HepG2 (cell line): ENCODE measurements around the gene WSB2. TPM values are rescaled to one million over a fixed set of nuclear protein-coding genes. Genes with fewer than 3 reads are reported as not detected.
A peak's percentile ranks its signal among the peaks of the same experiment; 100 is the strongest.

Experiments used
- AGO2 ChIP-seq: fragments of 200-400 bp; formaldehyde crosslinking; optimal IDR thresholded peaks from 2 replicates; pipeline ENCODE3; 2017; ENCODE audit warnings: mild to moderate bottlenecking, low read depth, low read length, moderate library complexity
- CTCF ChIP-seq: sonication (generic); formaldehyde crosslinking; IDR thresholded peaks from 2 replicates; pipeline ENCODE4 v1.5.0; 2020; ENCODE audit warnings: mild to moderate bottlenecking, missing genetic modification reagents, moderate library complexity
- ETV6 ChIP-seq: sonication (generic); formaldehyde crosslinking; conservative IDR thresholded peaks from 2 replicates; pipeline ENCODE4 v1.4.0; 2020; ENCODE audit warnings: missing genetic modification reagents
- HNRNPLL ChIP-seq: fragments of 200-400 bp; formaldehyde crosslinking; IDR thresholded peaks from 2 replicates; pipeline ENCODE4 v1.6.1; 2017; ENCODE audit warnings: mild to moderate bottlenecking, low read depth, low read length; ENCODE audit not compliant: poor library complexity, severe bottlenecking
- KDM5B ChIP-seq: sonication (generic); formaldehyde crosslinking; IDR thresholded peaks from 2 replicates; pipeline ENCODE4 v1.4.0; 2020; ENCODE audit warnings: missing genetic modification reagents, mild to moderate bottlenecking, borderline replicate concordance
- NFATC3 ChIP-seq: sonication (generic); formaldehyde crosslinking; IDR thresholded peaks from 2 replicates; pipeline ENCODE4 v1.5.1; 2020; ENCODE audit warnings: mild to moderate bottlenecking, missing genetic modification reagents
- PCBP2 ChIP-seq: fragments of 200-400 bp; formaldehyde crosslinking; optimal IDR thresholded peaks from 2 replicates; pipeline ENCODE3; 2018; ENCODE audit warnings: low read length, low read depth; ENCODE audit not compliant: poor library complexity, severe bottlenecking
- STAG1 ChIP-seq: sonication (generic); formaldehyde crosslinking; IDR thresholded peaks from 2 replicates; pipeline ENCODE4 v1.4.0; 2020; ENCODE audit warnings: missing genetic modification reagents
- ZFP1 ChIP-seq: IDR thresholded peaks from 2 replicates; pipeline ENCODE4 v1.6.1; 2016
- ZNF160 ChIP-seq: sonication (generic); formaldehyde crosslinking; IDR thresholded peaks from 2 replicates; pipeline ENCODE4 v1.8.0; 2022; ENCODE audit warnings: mild to moderate bottlenecking, inconsistent platforms, missing genetic modification reagents
- ZNF383 ChIP-seq: sonication (generic); formaldehyde crosslinking; IDR thresholded peaks from 2 replicates; pipeline ENCODE4 v1.4.0; 2020; ENCODE audit warnings: missing genetic modification reagents, mild to moderate bottlenecking, borderline replicate concordance
- ZNF501 ChIP-seq: sonication (generic); formaldehyde crosslinking; IDR thresholded peaks from 2 replicates; pipeline ENCODE4 v1.5.1; 2020; ENCODE audit warnings: mild to moderate bottlenecking, moderate library complexity, missing genetic modification reagents
- ZNF616 ChIP-seq: sonication (generic); formaldehyde crosslinking; IDR thresholded peaks from 2 replicates; pipeline ENCODE4 v1.5.0; 2020; ENCODE audit warnings: low read depth, mild to moderate bottlenecking, missing genetic modification reagents
- ZSCAN22 ChIP-seq: sonication (generic); formaldehyde crosslinking; IDR thresholded peaks from 2 replicates; pipeline ENCODE4 v1.4.0; 2020; ENCODE audit warnings: mild to moderate bottlenecking, missing genetic modification reagents
- ZSCAN31 ChIP-seq: sonication (generic); formaldehyde crosslinking; IDR thresholded peaks from 2 replicates; pipeline ENCODE4 v1.5.0; 2020; ENCODE audit warnings: low read depth, mild to moderate bottlenecking, missing genetic modification reagents
- polyA plus RNA-seq, 8 experiments: library from polyadenylated mRNA; depleted of rRNA in 3 of 8; stranded (reverse) in 7 of 8; unstranded in 1 of 8; fragments of >200 nt; fragmentation: Illumina TruSeq in 4 of 8; extraction: Trizol in 4 of 8; gene quantifications; 2 replicates each; pipeline versions ENCODE4 v1.2.1 to v1.2.3, GENCODE V29; 2011 to 2016; ENCODE audit warnings: low read depth in 4 of 8, missing spikeins in 1 of 8, mixed read lengths in 1 of 8; ENCODE audit not compliant: insufficient read depth in 1 of 8
- total RNA-seq, 5 experiments: library from RNA; depleted of rRNA; stranded (reverse); fragments of >200 nt; fragmentation: Illumina TruSeq; extraction: Trizol; gene quantifications; 2 replicates each; pipeline ENCODE4 v1.2.3, GENCODE V29; 2016; ENCODE audit warnings: low read depth in 1 of 5
- TF ChIP-seq, protein P1 (sequence below): sonication (generic); formaldehyde crosslinking; IDR thresholded peaks from 2 replicates; pipeline ENCODE4 v1.9.0; 2021; ENCODE audit warnings: mild to moderate bottlenecking, missing genetic modification reagents
- TF ChIP-seq, protein P2 (sequence below): sonication (generic); formaldehyde crosslinking; IDR thresholded peaks from 2 replicates; pipeline ENCODE4 v1.5.1; 2020; ENCODE audit warnings: missing genetic modification reagents, mild to moderate bottlenecking, borderline replicate concordance
- TF ChIP-seq, protein P3 (sequence below): sonication (generic); formaldehyde crosslinking; IDR thresholded peaks from 2 replicates; pipeline ENCODE4 v1.9.0; 2022; ENCODE audit warnings: low read depth, missing genetic modification reagents

WSB2 gene
- total and polyA plus RNA-seq, 2 of the 13 experiments (the other 11 are each of a cell fraction or from before 2014, with no cell fraction given), result 31.0 to 82.8 TPM

- TF ChIP-seq, protein P1, sequence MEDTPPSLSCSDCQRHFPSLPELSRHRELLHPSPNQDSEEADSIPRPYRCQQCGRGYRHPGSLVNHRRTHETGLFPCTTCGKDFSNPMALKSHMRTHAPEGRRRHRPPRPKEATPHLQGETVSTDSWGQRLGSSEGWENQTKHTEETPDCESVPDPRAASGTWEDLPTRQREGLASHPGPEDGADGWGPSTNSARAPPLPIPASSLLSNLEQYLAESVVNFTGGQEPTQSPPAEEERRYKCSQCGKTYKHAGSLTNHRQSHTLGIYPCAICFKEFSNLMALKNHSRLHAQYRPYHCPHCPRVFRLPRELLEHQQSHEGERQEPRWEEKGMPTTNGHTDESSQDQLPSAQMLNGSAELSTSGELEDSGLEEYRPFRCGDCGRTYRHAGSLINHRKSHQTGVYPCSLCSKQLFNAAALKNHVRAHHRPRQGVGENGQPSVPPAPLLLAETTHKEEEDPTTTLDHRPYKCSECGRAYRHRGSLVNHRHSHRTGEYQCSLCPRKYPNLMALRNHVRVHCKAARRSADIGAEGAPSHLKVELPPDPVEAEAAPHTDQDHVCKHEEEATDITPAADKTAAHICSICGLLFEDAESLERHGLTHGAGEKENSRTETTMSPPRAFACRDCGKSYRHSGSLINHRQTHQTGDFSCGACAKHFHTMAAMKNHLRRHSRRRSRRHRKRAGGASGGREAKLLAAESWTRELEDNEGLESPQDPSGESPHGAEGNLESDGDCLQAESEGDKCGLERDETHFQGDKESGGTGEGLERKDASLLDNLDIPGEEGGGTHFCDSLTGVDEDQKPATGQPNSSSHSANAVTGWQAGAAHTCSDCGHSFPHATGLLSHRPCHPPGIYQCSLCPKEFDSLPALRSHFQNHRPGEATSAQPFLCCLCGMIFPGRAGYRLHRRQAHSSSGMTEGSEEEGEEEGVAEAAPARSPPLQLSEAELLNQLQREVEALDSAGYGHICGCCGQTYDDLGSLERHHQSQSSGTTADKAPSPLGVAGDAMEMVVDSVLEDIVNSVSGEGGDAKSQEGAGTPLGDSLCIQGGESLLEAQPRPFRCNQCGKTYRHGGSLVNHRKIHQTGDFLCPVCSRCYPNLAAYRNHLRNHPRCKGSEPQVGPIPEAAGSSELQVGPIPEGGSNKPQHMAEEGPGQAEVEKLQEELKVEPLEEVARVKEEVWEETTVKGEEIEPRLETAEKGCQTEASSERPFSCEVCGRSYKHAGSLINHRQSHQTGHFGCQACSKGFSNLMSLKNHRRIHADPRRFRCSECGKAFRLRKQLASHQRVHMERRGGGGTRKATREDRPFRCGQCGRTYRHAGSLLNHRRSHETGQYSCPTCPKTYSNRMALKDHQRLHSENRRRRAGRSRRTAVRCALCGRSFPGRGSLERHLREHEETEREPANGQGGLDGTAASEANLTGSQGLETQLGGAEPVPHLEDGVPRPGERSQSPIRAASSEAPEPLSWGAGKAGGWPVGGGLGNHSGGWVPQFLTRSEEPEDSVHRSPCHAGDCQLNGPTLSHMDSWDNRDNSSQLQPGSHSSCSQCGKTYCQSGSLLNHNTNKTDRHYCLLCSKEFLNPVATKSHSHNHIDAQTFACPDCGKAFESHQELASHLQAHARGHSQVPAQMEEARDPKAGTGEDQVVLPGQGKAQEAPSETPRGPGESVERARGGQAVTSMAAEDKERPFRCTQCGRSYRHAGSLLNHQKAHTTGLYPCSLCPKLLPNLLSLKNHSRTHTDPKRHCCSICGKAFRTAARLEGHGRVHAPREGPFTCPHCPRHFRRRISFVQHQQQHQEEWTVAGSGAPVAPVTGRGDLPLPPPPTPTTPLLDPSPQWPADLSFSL (CRISPR knock-in tag), result no peak
- no peak for TF ChIP-seq NFATC3 (CRISPR knock-in tag)
- TF ChIP-seq AGO2, result peak; percentile 90
- peak; percentile 78 for TF ChIP-seq HNRNPLL
- TF ChIP-seq ZNF160 (CRISPR knock-in tag), result 0 out of 2 replicates have a peak, but pooled peaks have one; percentile 62
- TF ChIP-seq, protein P2, sequence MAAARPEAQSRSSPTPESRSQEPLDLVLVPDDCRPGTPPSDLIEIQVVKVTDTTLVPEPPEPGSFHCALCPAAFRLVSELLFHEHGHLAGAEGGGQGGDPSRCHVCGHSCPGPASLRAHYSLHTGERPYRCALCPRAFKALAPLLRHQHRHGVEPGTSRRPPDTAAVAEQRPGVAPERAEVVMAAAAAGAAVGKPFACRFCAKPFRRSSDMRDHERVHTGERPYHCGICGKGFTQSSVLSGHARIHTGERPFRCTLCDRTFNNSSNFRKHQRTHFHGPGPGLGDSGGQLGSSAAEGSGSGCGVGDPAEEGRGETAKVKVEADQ, result 0 out of 2 replicates have a peak, but pooled peaks have one; percentile 20
- peak; percentile 75; the same call in 1 of the 2 replicates for TF ChIP-seq ETV6 (CRISPR knock-in tag)
- TF ChIP-seq, protein P3, sequence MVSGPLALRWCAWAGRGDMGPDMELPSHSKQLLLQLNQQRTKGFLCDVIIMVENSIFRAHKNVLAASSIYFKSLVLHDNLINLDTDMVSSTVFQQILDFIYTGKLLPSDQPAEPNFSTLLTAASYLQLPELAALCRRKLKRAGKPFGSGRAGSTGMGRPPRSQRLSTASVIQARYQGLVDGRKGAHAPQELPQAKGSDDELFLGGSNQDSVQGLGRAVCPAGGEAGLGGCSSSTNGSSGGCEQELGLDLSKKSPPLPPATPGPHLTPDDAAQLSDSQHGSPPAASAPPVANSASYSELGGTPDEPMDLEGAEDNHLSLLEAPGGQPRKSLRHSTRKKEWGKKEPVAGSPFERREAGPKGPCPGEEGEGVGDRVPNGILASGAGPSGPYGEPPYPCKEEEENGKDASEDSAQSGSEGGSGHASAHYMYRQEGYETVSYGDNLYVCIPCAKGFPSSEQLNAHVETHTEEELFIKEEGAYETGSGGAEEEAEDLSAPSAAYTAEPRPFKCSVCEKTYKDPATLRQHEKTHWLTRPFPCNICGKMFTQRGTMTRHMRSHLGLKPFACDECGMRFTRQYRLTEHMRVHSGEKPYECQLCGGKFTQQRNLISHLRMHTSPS (CRISPR knock-in tag), result no peak; the same call in 1 of the 2 replicates
- TF ChIP-seq STAG1 (CRISPR knock-in tag), result no peak; the same call in 1 of the 2 replicates
- no peak for TF ChIP-seq ZNF383 (CRISPR knock-in tag)
- TF ChIP-seq ZSCAN31 (CRISPR knock-in tag), result 0 out of 2 replicates have a peak, but pooled peaks have one; percentile 21
- no peak for TF ChIP-seq ZNF616 (CRISPR knock-in tag)
- peak; percentile 66; the same call in 1 of the 2 replicates for TF ChIP-seq KDM5B
- TF ChIP-seq ZNF501 (CRISPR knock-in tag), result peak; percentile 39; the same call in 1 of the 2 replicates
- no peak; the same call in 1 of the 2 replicates for TF ChIP-seq CTCF (CRISPR knock-in tag)
- TF ChIP-seq ZFP1 (CRISPR knock-in tag), result no peak; the same call in 1 of the 2 replicates
- no peak for TF ChIP-seq ZSCAN22 (CRISPR knock-in tag)
- TF ChIP-seq PCBP2, result no peak
These were observed 42.8 kb upstream of the WSB2 start, which contains the start of gene VSIG10 (continued) for GRCh38 chr12:118103601-118104382.
